HG03378 (cell line): ENCODE results near the gene AP4M1.

Source experiments
- ATAC-seq: cut with Tn5 transposase; IDR thresholded peaks from one replicate; pipeline ENCODE4 v1.9.1; 2021; ENCODE audit warnings: mild to moderate bottlenecking, moderate library complexity; ENCODE audit not compliant: unreplicated experiment

AP4M1 gene

GRCh38 chr7:100157069-100157333, 55.6 kb downstream of the AP4M1 start:
- no peak for ATAC-seq

DNA sequence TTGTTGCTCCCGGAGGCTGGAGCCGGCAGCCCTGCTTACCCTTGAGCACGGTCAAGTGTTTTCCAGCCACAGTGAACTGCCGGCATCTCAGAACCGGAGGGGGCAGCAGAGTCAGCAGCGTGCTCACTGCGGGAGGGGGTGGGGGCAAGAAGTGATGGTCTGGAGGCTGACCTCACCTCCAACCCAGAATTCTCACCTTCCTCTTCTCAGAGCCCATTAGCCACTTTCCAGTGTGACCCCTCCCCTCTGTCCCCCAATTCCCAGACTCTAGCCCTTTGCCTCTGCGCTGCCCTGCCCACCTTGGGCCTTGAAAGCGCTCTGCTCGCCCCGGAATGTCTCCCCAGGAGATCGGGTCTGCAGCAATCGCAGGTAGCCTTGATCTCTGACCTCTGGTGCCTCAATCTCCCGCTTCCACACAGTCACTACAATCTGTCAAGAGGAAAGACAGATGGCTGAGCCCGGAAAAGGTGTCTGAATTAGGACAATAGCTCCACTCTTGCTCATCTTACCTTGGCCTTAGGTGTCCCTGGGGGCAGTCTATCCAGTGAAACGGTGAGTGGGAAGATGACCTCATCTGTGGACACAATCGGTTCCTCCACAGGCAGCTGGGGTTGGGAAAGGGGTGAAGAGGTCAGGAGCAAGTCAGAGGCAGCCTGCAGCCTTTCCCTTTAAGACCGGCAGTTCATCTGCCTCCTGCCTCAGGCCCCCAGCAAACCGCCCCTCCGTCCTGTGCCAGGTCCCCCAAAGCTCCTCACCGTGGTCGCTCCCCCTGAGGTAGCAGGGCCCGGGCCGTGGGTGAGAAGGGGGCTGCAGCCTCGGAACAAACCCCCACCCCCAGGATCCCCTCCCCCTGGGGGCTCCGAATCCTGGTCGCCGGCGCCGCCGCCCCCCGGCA, 56.1 kb downstream of the AP4M1 start:
- ATAC-seq: no peak
